ENCODE results near the gene SYT13. TPM values are rescaled to one million over a fixed set of nuclear protein-coding genes. Genes with fewer than 3 reads are reported as not detected.

SYT13 gene
- total RNA-seq, 1 donor from 2014 or later: not detected

- no peak for TF ChIP-seq CTCF (IDR thresholded peaks at IDR 0.05)
- intact Hi-C loops (cut with DNase I): no loop called here
- Histone ChIP-seq H3K4me1 (peaks cover 4 to 16% of the 10 kb centered on the region in 2 donors), H3K4me3 (no peak overlapping the region), H3K36me3 (peaks cover 25 to 29% of the 10 kb centered on the region in 2 donors), H3K27me3 (no peaks in the 10 kb centered on the region), H3K9me3 (no peaks in the 10 kb centered on the region), H3K27ac (peak overlapping the region; percentile 60 to 64)
- no peak for DNase-seq (ENCODE audit: low spot score in 2 of 2)
These were observed 70.1 kb downstream of the SYT13 start for GRCh38 chr11:45216031-45216430.

GRCh38 chr11:45215098-45215865, 70.9 kb downstream of the SYT13 start:
- DNase-seq (ENCODE audit: low spot score in 2 of 2): no peak
- Histone ChIP-seq H3K4me3 (no peak overlapping the region), H3K36me3 (peaks cover 21 to 25% of the 10 kb centered on the region in 2 donors), H3K27me3 (no peaks in the 10 kb centered on the region), H3K4me1 (peaks cover 12 to 23% of the 10 kb centered on the region in 2 donors), H3K9me3 (no peaks in the 10 kb centered on the region), H3K27ac (peak overlapping the region; percentile 27 to 64)
- intact Hi-C loops (cut with DNase I): no loop called here
- no peak for TF ChIP-seq CTCF (IDR thresholded peaks at IDR 0.05)

- no peak for DNase-seq (ENCODE audit: low spot score in 2 of 2)
- TF ChIP-seq CTCF (IDR thresholded peaks at IDR 0.05): no peak
- intact Hi-C loops (cut with DNase I): no loop called here
- Histone ChIP-seq H3K4me1 (peaks cover 20 to 34% of the 10 kb centered on the region in 2 donors), H3K4me3 (no peak overlapping the region), H3K9me3 (no peaks in the 10 kb centered on the region), H3K27me3 (no peaks in the 10 kb centered on the region), H3K36me3 (peaks cover 14 to 18% of the 10 kb centered on the region in 2 donors), H3K27ac (peak overlapping the region in 1 of 2 donors; percentile 32)
These were observed 72.4 kb downstream of the SYT13 start for GRCh38 chr11:45213717-45214116.

- no peak for TF ChIP-seq CTCF (IDR thresholded peaks at IDR 0.05)
- no peak for DNase-seq (ENCODE audit: low spot score in 2 of 2)
- Histone ChIP-seq H3K27me3 (no peaks in the 10 kb centered on the region), H3K4me3 (no peak overlapping the region), H3K4me1 (peaks cover 20 to 38% of the 10 kb centered on the region in 2 donors), H3K27ac (peak overlapping the region in 1 of 2 donors; percentile 32), H3K36me3 (peaks cover 14 to 18% of the 10 kb centered on the region in 2 donors), H3K9me3 (no peaks in the 10 kb centered on the region)
- intact Hi-C loops (cut with DNase I): no loop called here
These were observed 72.8 kb downstream of the SYT13 start for GRCh38 chr11:45213316-45213665.

- TF ChIP-seq CTCF (IDR thresholded peaks at IDR 0.05): peak in 1 of 3 experiments; percentile 5
- Histone ChIP-seq H3K4me1 (peaks cover 20 to 38% of the 10 kb centered on the region in 2 donors), H3K36me3 (peaks cover 14 to 18% of the 10 kb centered on the region in 2 donors), H3K4me3 (no peak overlapping the region), H3K27ac (no peak overlapping the region), H3K9me3 (no peaks in the 10 kb centered on the region), H3K27me3 (no peaks in the 10 kb centered on the region)
- no peak for DNase-seq (ENCODE audit: low spot score in 2 of 2)
- intact Hi-C loops (cut with DNase I): no loop called here
These were observed 73.4 kb downstream of the SYT13 start for GRCh38 chr11:45212566-45213315.
